Activated CD4-positive, CD25-positive, alpha-beta regulatory T cell treated with anti-CD3 and anti-CD28 coated beads, Interleukin-2, amount 50 U/mL, for 72 hours (primary cell): Measurements from ENCODE around the gene IPPK.
"Not testable (repeated sequence)": the region's sequence is repeated elsewhere in the genome, so short reads cannot be mapped to it uniquely, and the experiment has no call there.

Experiments used
- DNase-seq: peaks from one replicate; pipeline ENCODE4 v3.0.0; 2021

IPPK gene

DNA sequence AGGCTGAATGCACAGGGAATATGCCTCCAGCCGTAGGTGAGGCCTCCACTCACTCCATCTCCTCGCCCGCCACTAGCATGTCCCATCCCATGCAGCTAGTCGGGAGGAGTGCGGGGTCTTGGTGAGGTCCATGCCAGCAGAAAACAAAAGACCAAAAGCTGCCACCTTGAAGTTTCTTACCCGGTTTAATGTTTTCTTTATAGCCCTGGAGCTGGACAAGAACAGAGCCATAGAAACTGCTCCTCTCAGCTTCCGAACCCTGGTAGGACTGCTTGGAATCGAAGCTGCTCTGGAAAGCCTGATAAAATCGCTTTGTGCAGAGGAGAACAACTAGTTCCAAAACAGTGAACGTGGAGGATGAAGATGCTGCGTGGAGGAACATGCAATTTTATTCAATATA, 57.1 kb downstream of the IPPK start:
- DNase-seq: no peak

DNA sequence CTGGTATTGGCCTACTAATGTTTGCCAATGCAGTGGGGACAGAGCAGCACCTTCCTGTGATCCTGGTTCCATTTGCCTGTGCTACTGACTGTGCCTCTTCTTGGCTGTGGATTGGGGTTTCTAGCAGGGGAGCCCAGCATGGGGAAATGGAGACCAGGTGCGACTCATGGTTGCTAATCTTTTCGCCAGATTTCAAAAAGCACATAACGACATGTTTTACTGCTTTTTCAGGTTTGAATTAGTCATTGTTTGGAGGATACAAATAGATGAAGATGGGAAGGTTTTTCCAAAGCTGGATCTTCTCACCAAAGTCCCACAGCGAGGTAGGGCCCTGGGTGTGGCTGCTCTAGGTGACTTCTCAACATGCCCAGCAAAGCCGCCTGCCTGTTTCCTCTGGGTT, 57.6 kb downstream of the IPPK start:
- no peak for DNase-seq

DNA sequence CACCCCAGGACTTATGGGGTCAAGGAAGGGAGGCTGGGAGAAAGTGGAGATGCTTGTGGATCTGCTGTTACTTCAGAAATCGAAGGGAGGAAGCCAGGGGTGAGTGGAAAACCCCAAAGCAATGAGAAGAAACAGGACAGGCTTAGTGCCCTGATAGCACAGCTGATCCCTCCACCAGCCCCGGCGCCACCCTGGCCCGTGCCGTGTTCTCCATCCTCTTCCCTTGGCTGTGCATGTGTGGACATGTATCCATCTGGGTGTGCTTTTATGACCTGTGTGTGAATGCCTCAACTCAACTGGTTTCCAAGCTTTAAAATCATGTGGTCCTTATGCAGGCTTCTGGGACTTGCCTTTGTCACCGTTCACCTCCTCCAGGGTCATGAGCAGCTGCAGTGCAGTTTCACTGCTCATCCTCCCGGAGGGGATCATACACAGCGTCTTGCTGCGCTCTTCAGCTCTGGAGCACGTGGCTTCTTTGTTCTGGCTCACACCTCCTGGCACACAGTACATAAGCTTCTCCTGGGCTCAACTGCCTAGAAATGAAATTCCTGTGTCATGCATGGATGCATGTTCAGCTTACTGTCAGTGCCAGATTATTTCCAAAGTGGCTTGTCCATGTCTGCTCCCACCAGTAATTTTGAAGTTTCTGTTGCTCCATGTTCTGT, 58.2 kb downstream of the IPPK start:
- DNase-seq: no peak

DNA sequence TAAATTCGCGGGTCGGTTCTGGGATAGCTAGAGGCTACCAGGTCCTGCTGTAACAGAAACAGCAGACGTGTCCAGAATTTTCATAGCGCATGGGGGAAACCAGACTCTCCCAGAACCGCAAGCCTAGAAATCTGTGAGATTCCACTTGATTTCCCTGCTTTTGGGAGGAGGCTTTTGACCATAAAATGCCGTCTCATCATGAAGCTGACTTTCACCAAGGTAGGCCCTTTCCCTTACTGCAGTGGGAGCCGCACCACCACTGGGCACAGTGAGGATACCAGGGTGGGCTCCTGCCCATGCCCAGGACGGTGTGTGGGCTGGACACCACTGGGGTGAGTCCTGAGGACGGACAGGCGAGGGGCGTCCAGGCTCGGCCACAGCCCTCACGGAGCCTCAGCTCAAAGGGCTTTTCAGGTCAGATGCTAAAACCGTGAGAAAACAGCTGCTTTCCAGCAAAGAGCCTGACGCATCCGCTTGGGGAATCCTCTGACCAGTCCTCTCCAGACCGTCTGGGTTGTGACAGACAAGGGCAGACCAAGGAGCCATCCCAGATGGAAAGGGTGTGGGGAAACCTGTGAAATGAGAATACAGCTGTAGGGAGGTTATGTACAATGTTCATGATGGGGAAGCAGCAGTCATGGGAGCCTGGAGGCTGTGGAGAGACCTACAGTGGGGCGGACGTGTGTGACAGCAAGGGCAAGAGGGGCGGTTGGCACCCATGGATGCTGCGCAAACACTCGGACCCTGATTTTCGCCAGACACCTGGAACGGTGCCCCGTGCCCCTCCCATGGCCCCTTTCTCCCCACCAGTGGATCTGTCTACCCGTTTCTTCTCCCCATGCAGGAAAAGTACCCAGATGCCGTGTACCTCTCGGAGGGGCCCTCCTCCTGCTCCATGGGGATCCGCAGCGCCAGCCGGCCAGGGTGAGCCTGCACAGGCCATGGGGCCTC, 59.2 kb downstream of the IPPK start:
- no peak for DNase-seq

DNA sequence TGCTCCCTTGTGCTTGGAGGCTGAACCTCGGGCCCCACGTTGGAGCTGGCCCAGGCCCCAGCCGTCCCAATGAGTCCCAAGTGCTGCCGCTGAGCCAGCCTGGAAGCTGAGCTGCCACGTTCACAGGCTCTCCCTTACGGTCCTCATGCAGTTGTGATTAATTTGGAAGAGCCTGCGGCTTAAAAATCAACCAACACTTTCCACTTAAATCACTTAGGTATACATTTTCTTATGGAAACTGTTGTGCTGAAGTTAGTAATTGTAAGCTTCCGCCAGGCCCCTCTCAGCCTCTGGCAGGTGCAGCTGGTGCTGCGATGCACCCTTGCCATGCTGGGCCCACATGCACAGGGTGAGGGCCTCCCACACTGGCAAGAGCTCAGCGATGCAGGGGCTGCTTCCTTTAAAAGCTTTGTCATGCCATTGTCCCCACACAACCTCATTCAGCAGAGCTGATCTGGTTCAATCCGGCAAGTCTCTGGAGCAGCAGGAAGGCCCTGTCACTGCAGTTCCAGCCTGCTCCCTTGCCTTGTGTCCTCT, 61.0 kb downstream of the IPPK start:
- no peak for DNase-seq

DNA sequence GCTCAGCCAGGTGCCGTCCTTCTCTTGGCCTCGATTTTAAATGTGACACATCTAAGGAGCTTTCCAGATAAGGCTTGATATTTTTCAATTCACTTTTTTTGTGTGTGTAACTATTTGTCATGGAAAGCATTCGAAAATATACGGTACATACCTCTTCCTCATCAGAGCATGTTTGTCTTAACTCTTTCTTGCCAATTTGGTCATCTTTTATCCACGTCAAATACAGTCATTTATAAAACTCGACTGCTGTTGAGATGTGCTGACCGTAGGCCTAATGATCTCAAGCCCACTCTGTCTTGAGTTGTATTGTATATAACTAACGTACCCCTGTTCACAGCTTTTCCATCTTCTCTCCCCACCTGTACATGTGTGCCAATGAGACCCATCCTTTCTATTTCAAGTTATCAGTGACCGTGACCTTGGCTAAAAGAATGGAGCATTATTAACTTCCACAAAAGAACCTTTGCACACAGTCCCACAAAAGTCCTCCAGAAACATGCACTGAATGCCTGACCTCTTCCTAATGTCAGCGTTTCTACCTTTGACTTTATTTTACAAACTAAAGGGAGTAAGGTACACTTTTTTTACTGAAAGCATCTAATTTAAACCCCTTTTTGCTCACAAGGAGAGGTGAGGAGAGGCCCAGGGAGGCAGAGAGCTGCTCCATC, 61.6 kb downstream of the IPPK start:
- no peak for DNase-seq

DNA sequence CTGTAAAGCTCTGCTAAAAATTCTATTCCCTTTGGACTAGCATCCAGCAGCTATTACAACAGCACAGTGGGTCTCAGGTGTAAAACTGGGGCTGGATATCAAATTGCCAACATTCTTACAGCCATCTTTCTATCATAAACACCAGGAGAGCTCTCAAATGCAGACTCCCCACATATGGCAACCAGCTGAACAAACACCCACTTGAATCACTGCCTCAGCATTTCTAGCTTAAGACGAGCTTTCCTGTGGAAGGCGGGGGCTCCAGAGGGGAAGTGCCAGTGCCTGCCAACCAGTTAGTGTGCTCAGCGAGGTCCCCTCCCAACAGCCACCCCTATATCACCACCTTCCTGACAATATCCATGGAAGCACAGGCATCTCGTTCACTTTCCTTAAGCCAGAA, 62.2 kb downstream of the IPPK start:
- no peak for DNase-seq

DNA sequence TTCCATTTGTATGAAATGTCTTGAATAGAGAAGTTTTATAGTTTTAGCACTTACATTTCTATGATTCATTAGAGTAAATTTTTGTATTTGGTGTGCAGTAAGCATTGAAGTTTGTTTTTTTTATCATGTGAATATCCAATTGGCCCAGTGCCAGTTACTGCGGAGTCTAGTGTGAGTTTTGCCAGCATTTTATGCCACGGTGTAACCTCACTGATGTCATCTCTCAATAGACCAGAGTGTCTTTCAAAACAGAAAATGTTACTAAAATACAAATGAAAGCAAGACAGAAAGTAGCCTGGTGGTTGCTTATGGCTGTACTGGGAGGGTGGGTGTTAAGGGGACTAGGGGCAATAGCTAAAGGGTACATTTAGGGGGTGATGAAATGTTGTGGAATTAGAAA, 62.8 kb downstream of the IPPK start:
- DNase-seq: no peak

DNA sequence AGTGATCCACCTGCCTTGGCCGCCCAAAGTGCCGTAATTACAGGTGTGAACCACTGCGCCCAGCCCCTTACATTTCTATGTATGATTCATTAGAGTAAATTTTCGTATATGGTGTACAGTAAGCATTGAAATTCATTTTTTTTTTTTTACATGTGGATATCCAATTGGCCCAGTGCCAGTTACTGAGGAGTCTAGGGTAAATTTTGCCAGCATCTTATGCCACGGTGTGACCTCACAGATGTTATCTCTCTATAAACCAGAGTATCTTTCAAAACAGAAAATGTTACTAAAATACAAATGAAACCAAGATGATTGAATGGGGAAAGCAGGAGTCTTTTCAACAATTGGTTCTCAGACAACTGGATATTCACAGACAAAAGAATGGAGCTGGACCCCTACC, 64.7 kb downstream of the IPPK start:
- DNase-seq: no peak

DNA sequence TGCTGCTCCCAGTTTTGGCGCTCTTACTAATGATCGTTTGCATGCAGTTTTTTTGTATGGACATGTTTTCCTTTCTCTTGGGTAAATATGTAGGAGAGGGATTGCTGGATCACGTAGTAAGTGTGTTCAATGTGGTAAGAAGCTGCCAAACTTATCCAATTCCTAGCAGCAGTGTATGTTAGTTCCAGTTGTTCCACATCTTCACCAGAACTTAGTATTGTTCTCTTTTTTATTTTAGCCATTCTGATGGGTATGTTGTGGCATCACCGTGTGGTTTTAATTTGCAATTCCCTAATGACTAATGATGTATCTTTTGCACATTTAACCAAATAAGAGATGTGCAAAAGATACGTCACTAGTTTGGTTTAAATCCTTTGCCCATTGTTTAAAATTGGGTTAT, 65.9 kb downstream of the IPPK start:
- DNase-seq: no peak

DNA sequence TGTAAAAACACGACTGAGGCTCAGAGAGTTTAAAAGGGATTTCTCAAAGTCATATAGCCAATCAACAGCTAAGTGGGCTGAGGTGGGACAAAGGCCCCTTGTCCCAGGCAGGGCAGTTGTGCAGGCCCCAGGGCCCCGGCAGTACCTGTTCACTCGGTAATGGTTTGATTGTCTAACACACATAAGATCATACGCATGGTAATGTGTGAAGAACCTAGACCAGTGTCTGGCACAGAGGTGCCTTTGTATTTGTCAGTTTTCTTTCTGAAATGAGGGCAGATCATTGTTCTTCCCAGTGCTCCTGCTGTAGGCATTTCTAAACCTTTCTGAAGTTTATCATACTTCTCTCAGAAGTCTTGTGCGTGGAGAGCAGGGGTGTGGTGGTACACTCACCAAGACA, 66.8 kb downstream of the IPPK start:
- DNase-seq: no peak

DNA sequence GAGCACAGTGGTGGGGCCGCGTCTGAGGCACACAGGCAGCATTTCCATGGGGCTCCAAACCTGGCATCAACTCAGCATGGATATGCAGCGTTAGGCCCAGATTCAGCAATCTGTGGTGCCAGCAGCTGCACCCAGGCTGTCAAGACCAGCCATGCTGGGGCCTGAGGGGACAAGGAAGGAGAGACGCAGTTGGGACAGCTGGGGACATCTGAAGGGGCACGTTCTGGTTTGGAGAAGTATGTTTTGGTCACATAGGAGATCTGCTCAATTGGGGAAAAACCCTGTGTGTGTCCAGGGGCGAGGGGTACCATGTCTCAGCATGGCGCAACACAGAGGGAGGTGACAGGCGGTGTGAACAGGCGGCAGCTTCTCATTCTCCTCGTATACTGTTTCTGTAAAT, 67.5 kb downstream of the IPPK start:
- no peak for DNase-seq

DNA sequence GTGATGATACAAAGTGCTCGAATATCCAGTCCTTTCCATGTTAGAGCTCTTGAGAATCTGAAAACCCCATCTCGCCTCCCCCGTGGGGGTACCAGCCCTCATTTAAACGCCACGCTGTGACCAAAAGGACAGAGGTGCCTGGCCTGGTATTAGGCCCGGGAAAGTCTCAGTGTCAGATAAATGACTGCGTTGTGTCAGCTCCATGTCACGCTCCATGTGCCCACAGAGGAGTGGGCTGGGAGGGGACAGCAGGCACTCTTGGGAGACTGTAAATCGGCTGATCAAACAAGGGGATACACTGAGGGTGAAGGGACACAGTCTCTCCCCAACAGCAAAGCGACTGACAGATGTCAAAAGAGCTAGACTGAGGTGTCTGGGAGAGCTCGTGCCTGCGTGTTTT, 68.5 kb downstream of the IPPK start:
- DNase-seq: no peak

DNA sequence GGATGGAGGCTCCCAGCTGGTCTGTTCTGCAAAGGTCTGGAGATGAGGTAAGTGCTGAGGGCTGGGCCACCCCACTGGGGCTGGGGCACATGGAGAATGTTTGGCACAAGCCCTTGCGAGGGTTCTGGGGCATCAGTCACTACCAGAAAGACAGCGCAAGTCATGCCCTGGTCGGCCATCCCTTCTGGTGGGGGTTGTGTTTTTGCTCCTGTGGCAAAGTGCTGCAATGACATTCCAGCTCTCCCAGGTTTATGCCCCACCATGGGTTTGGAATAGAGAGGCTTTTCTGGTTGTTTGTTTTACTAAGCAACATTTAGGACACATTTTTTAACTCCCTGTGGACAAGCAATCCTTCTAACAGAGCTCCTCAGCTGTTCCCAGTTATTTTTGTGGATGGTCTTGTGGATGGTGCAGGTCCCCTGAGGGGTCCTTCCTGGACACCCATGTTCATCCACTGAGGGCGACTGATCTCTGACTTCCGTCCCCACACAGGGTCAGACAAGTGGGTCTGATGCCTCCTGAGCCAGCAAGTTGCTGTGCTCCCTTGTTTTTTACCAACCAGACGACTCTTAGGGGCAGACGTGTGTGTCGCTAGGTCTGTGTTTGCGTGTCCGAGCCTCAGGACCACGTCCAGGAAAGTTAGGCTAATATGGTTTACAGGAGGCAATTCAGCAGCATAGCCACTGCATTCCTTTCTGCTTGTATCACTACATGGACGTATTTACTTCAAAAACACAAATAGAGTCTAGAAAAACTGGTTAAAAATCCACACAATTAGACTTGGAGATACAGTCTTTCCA, 69.3 kb downstream of the IPPK start:
- DNase-seq: no peak

DNA sequence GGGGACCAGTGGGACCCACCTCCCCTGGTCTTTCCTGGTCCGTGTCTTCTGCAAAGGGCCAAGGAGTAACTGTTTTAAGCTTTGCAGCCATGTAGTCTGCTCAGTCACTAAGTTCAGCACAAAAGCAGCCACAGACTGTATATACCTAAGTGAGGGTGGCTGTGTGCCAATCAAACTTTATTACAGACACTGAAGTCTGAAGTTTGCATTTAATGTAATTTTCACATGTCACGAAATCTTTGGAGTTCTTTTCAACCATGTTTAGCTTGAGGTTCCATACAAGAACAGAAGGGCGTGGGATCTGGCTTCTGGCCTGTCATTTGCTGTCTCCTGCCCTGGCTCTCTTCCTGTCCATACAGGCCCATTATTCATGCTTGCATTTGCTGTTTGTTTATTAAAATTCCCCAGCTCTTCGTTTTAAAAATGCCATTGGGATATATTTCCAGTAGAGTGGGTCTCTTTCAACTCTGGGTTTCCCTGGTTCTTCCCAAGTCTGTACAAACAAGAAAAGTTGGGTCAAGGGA, 69.9 kb downstream of the IPPK start:
- DNase-seq: no peak

DNA sequence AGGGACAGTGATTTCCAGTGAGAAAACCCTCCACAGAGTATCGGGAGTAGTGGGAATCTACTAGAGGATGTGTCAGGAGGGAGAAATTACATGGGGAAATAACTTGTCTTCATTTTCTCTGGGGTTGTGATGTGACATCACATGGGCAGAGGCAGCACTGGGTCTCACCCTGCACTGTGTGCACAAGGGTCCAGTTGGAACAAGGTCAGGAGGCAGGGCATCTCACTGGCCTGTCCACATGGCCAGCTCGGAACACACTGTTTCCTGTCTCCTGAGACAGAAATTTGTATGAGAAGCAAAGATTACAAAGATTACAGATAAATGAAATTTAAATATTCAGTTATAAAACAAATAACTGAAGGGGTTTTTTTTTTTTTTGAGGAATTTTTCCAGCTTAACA, 71.5 kb downstream of the IPPK start:
- no peak for DNase-seq

DNA sequence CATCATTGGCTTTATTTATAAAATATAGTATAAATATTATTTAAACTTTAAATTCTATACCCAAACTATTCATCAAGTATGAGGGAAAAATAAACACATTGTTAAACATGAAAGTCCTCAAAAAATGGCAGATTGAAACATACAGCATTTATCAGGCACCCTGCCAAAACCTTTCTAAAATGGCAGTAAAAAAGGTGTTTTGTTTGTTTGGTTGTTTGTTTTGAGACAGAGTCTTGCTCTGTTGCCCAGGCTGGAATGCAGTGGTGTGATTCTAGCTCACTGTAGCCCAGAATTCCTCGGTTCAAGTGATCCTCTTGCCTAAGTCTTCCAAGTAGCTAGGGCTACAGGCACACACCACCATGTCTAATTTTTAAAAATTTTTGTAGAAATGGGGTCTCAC, 74.0 kb downstream of the IPPK start:
- DNase-seq: no peak

DNA sequence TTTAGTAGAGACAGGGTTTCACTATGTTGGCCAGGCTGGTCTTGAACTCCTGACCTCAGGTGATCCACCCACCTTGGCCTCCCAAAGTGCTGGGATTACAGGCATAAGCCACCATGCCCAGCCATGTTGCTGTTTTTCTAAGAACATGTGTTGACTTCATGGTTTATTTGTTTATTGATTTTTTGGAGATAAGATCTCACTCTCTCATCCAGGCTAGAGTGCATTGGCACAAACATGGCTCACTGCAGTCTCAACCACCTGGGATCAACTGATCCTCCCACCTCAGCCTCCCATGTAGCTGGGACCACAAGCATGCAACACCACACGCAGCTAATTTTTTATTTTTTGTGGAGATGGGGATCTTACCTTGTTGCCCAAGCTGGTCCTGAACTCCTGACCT, 74.9 kb downstream of the IPPK start:
- not testable (repeated sequence) for DNase-seq

DNA sequence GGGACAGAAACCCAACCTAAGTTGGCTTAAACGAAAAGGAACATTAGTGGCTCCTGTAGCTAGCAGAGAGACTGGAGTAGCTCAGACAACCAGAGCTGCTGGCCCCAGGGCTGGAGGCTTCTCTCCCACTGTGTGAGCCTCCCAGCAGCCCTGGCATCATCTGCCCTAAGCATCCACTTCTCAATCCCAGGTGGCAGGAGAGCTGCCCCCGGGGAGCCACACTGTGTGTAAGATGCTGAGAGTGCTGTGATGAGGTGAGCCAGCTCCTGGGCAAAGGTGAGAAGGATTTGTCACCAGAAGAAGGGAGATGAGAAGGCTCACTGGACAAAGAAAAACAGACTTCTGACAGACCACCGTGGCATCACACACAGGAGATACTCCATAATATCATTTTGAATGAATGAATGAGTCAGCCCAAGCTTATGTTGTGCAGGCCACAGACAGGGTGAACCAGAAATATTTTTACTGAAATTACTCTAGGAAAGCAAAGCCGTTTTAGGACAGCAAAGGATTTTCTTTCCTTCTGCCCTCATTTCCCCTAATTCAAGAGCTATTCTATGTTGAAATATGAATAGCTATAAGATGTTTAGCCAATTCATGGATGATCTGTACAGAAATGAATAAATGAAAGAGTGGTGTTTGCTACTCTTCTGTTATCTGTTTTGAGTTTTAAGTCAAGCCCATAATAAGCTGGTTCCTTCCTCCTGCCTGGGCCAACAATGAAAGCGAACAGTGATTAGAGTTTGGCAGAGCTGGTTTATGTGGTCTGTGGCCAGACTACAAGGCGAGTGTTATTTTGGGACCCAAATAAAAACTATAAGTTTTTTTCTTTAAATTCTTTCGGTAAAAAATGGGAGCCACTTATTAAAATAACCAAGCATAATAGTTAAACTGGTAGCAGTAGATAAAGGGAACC, 76.7 kb downstream of the IPPK start:
- DNase-seq: no peak

DNA sequence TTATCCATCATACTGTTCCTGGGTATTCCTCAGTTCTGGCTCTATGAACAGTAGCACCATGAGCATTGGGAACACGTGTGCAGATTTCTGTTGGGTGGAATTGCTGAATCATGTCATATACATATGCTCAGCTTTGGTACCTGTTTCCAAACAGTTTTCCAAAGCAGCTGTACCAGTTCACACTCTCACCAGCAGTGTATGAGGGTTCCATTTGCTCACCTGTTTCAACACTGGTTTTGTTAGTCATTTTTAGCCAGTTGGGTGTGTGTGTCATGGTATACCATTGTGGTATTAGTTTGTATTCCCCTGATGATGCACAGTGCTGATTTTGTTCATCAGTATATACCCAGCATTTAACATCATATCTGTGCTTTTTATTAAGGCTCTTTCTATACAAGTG, 77.4 kb downstream of the IPPK start:
- no peak for DNase-seq

DNA sequence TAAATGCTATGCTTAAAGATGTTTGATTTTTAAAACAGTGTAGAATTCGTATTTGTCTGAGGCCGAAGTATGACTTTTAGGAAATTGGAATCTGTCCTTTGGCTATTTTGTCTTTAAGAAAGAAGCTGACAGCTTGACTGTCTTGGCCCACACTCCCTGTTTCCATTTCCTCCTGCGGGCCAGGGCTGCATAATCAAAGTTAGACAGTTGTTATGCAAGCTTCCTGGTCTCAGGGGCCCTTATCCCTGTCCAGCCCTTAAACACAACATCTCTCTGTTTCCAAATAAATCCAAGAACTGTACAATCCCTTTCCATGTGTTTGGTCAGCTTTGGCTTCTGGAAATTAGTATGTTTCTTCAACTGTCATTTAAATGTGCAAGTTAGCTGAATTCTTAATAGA, 79.6 kb downstream of the IPPK start:
- DNase-seq: no peak
